Cardiac muscle cell (in vitro differentiated cells and primary cell): ENCODE data around the gene KIF24. TPM values are rescaled to one million over a fixed set of nuclear protein-coding genes. Genes with fewer than 3 reads are reported as not detected.

Experiments
- DNase-seq, 2 donors: peaks; one replicate each; pipeline versions ENCODE4 v3.0.0 to v3.0.0-alpha.2; 2010 to 2017; ENCODE audit warnings: low read depth in 1 of 2, low spot score in 1 of 2
- H3K27ac ChIP-seq: fragments of 200-600 bp; sonication (generic); 2 replicates; pipeline ENCODE4 v1.5.1; 2016
- H3K27me3 ChIP-seq: fragments of 200-600 bp; sonication (generic); 2 replicates; pipeline ENCODE4 v1.6.0; 2016; ENCODE audit warnings: control low read depth
- H3K36me3 ChIP-seq: fragments of 200-600 bp; sonication (generic); 2 replicates; pipeline ENCODE4 v1.5.1; 2016; ENCODE audit warnings: control low read depth
- H3K4me1 ChIP-seq: fragments of 200-600 bp; sonication (generic); 2 replicates; pipeline ENCODE4 v1.8.1; 2017; ENCODE audit warnings: low read depth, mild to moderate bottlenecking, mixed run types
- H3K4me3 ChIP-seq: fragments of 200-600 bp; sonication (generic); 2 replicates; pipeline ENCODE4 v1.5.1; 2016; ENCODE audit warnings: mild to moderate bottlenecking
- H3K9me3 ChIP-seq: fragments of 200-600 bp; sonication (generic); 2 replicates; pipeline ENCODE4 v1.5.1; 2017; ENCODE audit warnings: low read depth, mild to moderate bottlenecking, control low read depth
- polyA plus RNA-seq: library from polyadenylated mRNA; unstranded; fragments of >200 nt; fragmentation: Nextera tagmentation; extraction: Ambion mirVana; gene quantifications from 2 replicates; pipeline ENCODE4 v1.2.1, GENCODE V29; 2016
- total RNA-seq: library from RNA; depleted of rRNA; stranded (reverse); fragments of >200 nt; gene quantifications from 2 replicates; pipeline ENCODE4 v1.2.3, GENCODE V29; 2016
- TF ChIP-seq, protein P1 (sequence below): IDR thresholded peaks from 2 replicates; pipeline ENCODE4 v1.5.1; 2012; ENCODE audit warnings: low read depth, mild to moderate bottlenecking, low read length

KIF24 gene
- total and polyA plus RNA-seq, 2 experiments from 2014 or later: 1.6 to 5.8 TPM

DNA sequence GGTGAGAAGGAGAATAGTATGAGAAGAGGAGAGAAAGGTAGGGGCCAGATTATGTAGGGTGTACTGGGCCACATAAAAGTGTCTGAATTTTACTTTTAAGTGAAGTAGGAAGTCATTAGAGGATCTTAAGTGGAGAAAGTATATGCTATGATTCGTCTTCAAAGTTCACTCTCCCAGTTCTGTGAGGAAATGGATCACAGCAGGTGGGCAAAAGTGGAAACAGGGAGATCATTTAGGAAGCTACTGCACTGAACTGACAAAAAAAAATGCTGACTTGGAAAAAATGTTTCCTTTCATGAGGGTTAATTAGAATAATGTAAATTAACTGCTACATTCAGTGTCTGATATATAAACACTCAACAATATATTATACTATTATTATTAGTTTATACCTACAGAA lies 2.4 kb downstream of the KIF24 start:
- Histone ChIP-seq H3K27me3 (no peaks in the 10 kb centered on the region), H3K4me1 (peaks cover 4% of the 10 kb centered on the region), H3K4me3 (no peak overlapping the region), H3K27ac (no peak overlapping the region), H3K9me3 (no peaks in the 10 kb centered on the region), H3K36me3 (no peaks in the 10 kb centered on the region)
- DNase-seq: no peak
- TF ChIP-seq, protein P1, sequence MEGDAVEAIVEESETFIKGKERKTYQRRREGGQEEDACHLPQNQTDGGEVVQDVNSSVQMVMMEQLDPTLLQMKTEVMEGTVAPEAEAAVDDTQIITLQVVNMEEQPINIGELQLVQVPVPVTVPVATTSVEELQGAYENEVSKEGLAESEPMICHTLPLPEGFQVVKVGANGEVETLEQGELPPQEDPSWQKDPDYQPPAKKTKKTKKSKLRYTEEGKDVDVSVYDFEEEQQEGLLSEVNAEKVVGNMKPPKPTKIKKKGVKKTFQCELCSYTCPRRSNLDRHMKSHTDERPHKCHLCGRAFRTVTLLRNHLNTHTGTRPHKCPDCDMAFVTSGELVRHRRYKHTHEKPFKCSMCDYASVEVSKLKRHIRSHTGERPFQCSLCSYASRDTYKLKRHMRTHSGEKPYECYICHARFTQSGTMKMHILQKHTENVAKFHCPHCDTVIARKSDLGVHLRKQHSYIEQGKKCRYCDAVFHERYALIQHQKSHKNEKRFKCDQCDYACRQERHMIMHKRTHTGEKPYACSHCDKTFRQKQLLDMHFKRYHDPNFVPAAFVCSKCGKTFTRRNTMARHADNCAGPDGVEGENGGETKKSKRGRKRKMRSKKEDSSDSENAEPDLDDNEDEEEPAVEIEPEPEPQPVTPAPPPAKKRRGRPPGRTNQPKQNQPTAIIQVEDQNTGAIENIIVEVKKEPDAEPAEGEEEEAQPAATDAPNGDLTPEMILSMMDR: no peak

DNA sequence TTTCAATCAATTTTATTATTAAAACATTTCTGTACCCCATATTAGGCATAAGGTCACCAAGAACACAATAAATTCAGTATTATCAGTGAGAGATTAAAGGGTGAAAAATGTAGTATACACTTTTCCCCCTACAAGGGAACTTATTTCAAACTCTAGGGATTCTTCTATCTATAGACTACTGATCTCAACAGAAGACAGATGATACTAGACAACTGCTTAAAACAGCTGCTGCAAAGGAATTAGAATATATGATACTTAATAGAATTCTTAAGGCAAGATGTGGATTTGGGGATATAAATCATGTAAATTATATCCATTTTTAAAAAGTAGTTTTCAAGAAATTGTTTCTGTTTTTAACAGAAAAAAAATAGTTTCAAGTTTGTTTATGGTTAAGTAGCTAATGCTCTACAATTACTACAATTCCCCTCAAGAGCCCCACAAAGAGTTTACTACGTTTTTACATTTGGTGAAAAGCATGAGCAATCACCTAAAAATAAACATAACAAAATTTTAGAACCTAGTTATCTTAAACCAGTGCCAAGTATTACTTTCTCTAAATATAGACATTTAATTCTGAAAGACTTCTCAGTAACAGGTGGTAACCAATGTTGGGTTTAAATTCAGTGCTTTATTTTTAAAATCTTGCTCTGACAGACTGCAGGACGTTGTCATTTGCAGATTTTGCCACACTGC lies 6.0 kb downstream of the KIF24 start:
- H3K9me3 ChIP-seq: no peaks in the 10 kb centered on the region
- no peak overlapping the region for H3K27ac ChIP-seq
- H3K4me1 ChIP-seq: peaks cover 2% of the 10 kb centered on the region
- no peaks in the 10 kb centered on the region for H3K27me3 ChIP-seq
- TF ChIP-seq, protein P1: no peak
- no peak for DNase-seq
- H3K4me3 ChIP-seq: no peak overlapping the region
- H3K36me3 ChIP-seq: no peaks in the 10 kb centered on the region

DNA sequence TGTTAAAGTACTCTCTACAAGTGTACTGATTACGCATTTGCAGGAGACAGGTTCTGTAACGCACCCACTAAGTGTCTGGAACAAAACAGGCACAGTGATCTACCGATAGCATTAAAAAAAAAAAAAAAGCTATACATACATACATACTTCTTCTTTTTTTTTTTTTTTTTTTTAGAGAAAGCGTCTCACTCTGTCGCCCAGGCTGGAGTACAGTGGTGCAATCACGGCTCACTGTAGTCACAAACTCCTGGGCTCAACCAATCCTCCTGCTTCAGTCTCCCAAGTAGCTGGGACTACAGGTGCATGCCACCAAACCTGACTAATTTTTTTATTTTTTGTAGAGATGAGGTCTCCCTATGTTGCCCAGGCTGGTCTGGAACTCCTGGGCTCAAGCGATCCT lies 7.6 kb downstream of the KIF24 start:
- Histone ChIP-seq H3K27me3 (no peaks in the 10 kb centered on the region), H3K9me3 (no peaks in the 10 kb centered on the region), H3K27ac (no peak overlapping the region), H3K36me3 (no peaks in the 10 kb centered on the region), H3K4me1 (no peaks in the 10 kb centered on the region), H3K4me3 (no peak overlapping the region)
- DNase-seq: no peak
- TF ChIP-seq, protein P1: no peak

DNA sequence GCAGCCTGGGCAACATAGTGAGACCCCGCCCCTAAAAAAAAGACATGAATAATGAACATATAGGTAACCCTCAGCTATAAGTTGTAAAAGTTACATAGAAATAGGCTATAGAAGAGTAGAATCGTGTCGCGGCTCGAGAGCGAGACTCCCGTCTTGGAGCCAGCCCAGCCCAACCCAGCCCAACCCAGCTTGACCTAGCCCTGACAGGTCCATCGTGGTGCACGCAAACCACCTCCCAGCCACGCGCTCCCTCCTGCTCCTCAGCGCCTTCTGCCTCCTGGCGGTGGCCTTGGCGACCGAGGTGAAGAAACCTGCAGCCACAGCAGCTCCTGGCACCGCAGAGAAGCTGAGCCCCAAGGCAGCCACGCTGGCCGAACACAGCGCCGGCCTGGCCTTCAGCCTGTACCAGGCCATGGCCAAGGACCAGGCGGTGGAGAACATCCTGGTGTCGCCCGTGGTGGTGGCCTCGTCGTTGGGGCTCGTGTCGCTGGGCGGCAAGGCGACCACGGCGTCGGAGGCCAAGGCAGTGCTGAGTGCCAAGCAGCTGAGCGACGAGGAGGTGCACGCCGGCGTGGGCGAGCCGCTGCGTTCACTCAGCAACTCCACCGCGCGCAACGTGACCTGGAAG lies 10.8 kb downstream of the KIF24 start:
- Histone ChIP-seq H3K36me3 (no peaks in the 10 kb centered on the region), H3K4me1 (no peaks in the 10 kb centered on the region), H3K27me3 (no peaks in the 10 kb centered on the region), H3K9me3 (no peaks in the 10 kb centered on the region), H3K4me3 (no peak overlapping the region), H3K27ac (no peak overlapping the region)
- DNase-seq: no peak
- TF ChIP-seq, protein P1: no peak

DNA sequence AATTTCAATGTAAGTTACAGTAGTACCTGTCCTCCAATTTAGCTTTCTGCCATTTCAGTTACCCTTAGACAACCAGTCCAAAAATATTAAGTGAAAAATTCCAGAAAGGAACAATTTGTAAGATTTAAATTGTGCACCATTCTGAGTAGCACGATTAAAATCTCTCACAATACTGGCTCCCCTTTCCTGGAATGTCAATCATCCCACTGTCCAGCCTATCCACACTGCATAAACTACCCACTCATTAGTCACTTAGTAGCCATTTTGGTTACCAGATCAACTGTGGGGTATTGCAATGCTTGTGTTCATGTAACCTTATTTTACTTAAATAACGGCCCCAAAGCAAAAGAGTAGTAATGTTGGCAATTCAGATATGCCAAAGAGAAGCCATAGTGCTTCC lies 11.6 kb downstream of the KIF24 start:
- H3K27me3 ChIP-seq: no peaks in the 10 kb centered on the region
- H3K27ac ChIP-seq: no peak overlapping the region
- no peak overlapping the region for H3K4me3 ChIP-seq
- no peaks in the 10 kb centered on the region for H3K9me3 ChIP-seq
- TF ChIP-seq, protein P1: no peak
- no peaks in the 10 kb centered on the region for H3K4me1 ChIP-seq
- no peaks in the 10 kb centered on the region for H3K36me3 ChIP-seq
- DNase-seq: no peak
